Mucosa of descending colon (tissue), 3 donors: ENCODE data around the gene FLRT2. TPM values are rescaled to one million over a fixed set of nuclear protein-coding genes. Genes with fewer than 3 reads are reported as not detected.

ENCODE experiments used
- ATAC-seq: fragments of 200-7000 bp; cut with Tn5 transposase; one replicate; pipeline ENCODE4 v1.9.1; 2020; ENCODE audit warnings: mild to moderate bottlenecking, moderate library complexity
- DNase-seq, 3 donors: peaks; one replicate each; pipeline ENCODE4 v3.0.0-alpha.2; 2020
- H3K36me3 ChIP-seq: fragments of 200-600 bp; one replicate; pipeline ENCODE4 v1.8.0; 2021; ENCODE audit warnings: low read depth, mild to moderate bottlenecking
- H3K4me1 ChIP-seq: fragments of 200-600 bp; one replicate; pipeline ENCODE4 v1.8.0; 2021; ENCODE audit warnings: low read depth, mild to moderate bottlenecking
- H3K4me3 ChIP-seq: fragments of 200-600 bp; one replicate; pipeline ENCODE4 v1.8.0; 2021; ENCODE audit warnings: mild to moderate bottlenecking
- H3K9me3 ChIP-seq: fragments of 200-600 bp; one replicate; pipeline ENCODE4 v1.8.0; 2021; ENCODE audit warnings: mild to moderate bottlenecking
- CTCF ChIP-seq: fragments of 200-600 bp; IDR thresholded peaks from one replicate; pipeline ENCODE4 v1.8.0; 2022; ENCODE audit warnings: antibody characterized with exemption, mild to moderate bottlenecking
- intact Hi-C, 2 donors: fragments of 100-400 bp; cut with DNase I in 1 of 2; cut with micrococcal nuclease in 1 of 2; formaldehyde crosslinking; loops; one replicate each; pipeline versions ENCODE4 v1.11.0 to v1.11.1; 2022; cut with DNase I, micrococcal nuclease
- long read RNA-seq, 2 donors: library from polyadenylated mRNA; unstranded; transcript quantifications; one replicate each; pipeline ENCODE4 v2.0.0, GENCODE V29; 2019 to 2021
- total RNA-seq, 3 donors: library from RNA; stranded (reverse); fragmentation: NEBNext Ultra II Directional in 2 of 3; extraction: Animal tissue kit (Norgen Biotek cat#: 25700) in 2 of 3; gene quantifications; one replicate each; pipeline versions ENCODE4 v1.2.1 to v1.2.4, GENCODE V29; 2021 to 2023
- donor health status: DM: no; HTN: no; CAD: no; lungs with moderate emphysema.
- donor health status: DM: no; HTN: no; CAD: no.
- donor health status: DM: no; HTN: yes; CAD: no.

Gene FLRT2
- 10 to 100 TPM in 1 of 3 donors, 1 to 10 TPM in 2; 4.9 to 14.6 (median 7.1) TPM for total RNA-seq
- long read RNA-seq, donor 1, partial matches to known transcripts = 0 of 6 reads
- long read RNA-seq, donor 1, other reads (novel, unspliced or antisense) = 6 of 6 reads
- long read RNA-seq, donor 2 = 0 reads

DNA sequence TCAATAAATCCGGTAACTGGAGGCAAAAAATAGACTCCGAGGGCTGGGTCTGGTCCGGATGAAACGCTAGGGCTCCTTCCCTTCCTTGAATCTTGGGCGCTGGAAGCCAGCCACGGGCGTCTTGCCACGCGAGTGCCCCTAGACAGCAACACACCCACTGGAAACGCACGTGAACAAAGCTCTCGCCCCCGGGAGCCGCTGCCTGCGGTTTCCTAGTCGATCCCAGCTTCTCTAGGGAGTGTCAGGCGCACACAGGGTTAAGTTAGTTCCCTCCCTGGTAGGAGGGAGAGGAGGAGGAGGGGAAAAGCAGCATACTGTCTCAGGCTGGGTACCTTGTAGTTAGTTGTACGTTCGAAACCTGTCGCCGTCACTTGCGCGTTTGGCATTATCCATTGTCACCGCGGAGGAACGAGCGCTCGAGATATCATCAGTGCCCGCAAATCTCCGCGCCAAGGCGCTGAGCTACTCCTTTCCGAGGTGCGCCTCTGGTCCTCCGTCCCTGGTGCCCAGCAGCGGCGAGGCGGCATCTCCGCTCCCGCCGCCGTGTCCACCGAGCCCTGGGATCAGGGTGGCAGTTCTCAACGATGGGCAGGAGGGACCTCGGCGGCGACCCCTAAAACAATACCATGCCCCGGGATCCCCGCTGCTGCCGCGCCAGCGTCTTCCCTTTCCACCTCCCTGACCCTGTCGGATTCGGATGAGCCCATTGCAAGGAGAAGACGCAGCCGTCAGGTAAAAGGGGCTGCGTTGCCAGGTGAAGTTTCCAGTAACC is at the start of gene FLRT2:
Gene FLRT2 (plus strand): TSS at position 342 of the 772 bp plus-strand sequence. CDS start 91,371 bp downstream, outside the sequence.
- DNase-seq (peak; percentile 21 to 63 (median 31)), ATAC-seq (no peak)
- Histone ChIP-seq H3K36me3 (no peaks in the 10 kb centered on the region), H3K4me1 (no peaks in the 10 kb centered on the region), H3K9me3 (no peaks in the 10 kb centered on the region), H3K4me3 (no peak within 1 kb of the TSS)
- intact Hi-C loops = no loop called here
- TF ChIP-seq CTCF = no peak

DNA sequence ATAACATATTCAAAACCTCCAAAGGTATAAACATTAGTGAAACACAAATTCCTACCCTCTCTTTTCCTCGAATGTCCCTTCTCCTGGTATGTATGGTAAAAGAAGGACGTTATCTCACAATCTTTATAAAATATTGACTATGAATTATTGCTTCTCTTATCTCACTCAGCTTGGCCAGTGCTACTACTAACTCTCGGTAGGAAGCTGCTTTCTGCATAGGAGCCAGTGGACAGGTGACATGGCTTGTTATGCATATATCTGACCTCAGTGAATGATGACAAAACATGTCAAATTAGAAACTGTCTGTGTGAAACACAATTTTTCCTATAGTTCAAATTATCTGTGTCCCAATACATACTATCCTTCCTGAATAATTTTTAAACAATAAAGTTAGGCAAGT is 48.5 kb upstream of the FLRT2 start:
- Histone ChIP-seq H3K9me3 (no peaks in the 10 kb centered on the region), H3K4me3 (no peak overlapping the region), H3K36me3 (no peaks in the 10 kb centered on the region), H3K4me1 (peaks cover 6% of the 10 kb centered on the region)
- ATAC-seq (peak; percentile 46), DNase-seq (no peak)
- intact Hi-C loops = no loop called here
- no peak for TF ChIP-seq CTCF

GRCh38 chr14:85482552-85482951 is 47.4 kb upstream of the FLRT2 start:
- intact Hi-C loops = no loop called here
- ATAC-seq (peak; percentile 80), DNase-seq (no peak)
- H3K9me3 ChIP-seq = no peaks in the 10 kb centered on the region
- no peak overlapping the region for H3K4me3 ChIP-seq
- no peaks in the 10 kb centered on the region for H3K36me3 ChIP-seq
- peaks cover 6% of the 10 kb centered on the region for H3K4me1 ChIP-seq
- TF ChIP-seq CTCF = no peak

GRCh38 chr14:85483037-85483436 is 46.9 kb upstream of the FLRT2 start:
- no peaks in the 10 kb centered on the region for H3K36me3 ChIP-seq
- peaks cover 6% of the 10 kb centered on the region for H3K4me1 ChIP-seq
- intact Hi-C loops = no loop called here
- ATAC-seq (no peak), DNase-seq (no peak)
- no peak for TF ChIP-seq CTCF
- H3K4me3 ChIP-seq = no peak overlapping the region
- no peaks in the 10 kb centered on the region for H3K9me3 ChIP-seq

GRCh38 chr14:85483652-85484051 is 46.3 kb upstream of the FLRT2 start:
- Histone ChIP-seq H3K4me1 (peaks cover 6% of the 10 kb centered on the region), H3K4me3 (no peak overlapping the region), H3K9me3 (no peaks in the 10 kb centered on the region), H3K36me3 (no peaks in the 10 kb centered on the region)
- intact Hi-C loops = no loop called here
- ATAC-seq (no peak), DNase-seq (no peak)
- no peak for TF ChIP-seq CTCF
